Type B pancreatic cell (in vitro differentiated cells): ENCODE results near the gene ITPR3. TPM values are rescaled to one million over a fixed set of nuclear protein-coding genes. Genes with fewer than 3 reads are reported as not detected.
A peak's percentile ranks its signal among the peaks of the same experiment; 100 is the strongest.

Experiments
- DNase-seq: peaks from one replicate; pipeline ENCODE4 v3.0.0; 2021; ENCODE audit warnings: mixed read lengths; ENCODE audit not compliant: unreplicated experiment; ENCODE audit errors: extremely low spot score
- H3K27ac Mint-ChIP-seq: 2 replicates; pipeline ENCODE4 v1.8.0; 2021; ENCODE audit warnings: mild to moderate bottlenecking, mixed read lengths
- H3K27me3 Mint-ChIP-seq: 2 replicates; pipeline ENCODE4 v1.8.0; 2021; ENCODE audit warnings: mixed read lengths
- H3K36me3 Mint-ChIP-seq: 2 replicates; pipeline ENCODE4 v1.8.0; 2021; ENCODE audit warnings: mixed read lengths
- H3K4me1 Mint-ChIP-seq: one replicate; pipeline ENCODE4 v1.8.0; 2021; ENCODE audit warnings: mixed read lengths; ENCODE audit not compliant: unreplicated experiment
- H3K4me3 Mint-ChIP-seq: 2 replicates; pipeline ENCODE4 v1.8.0; 2021; ENCODE audit warnings: mild to moderate bottlenecking, mixed read lengths
- H3K9me3 Mint-ChIP-seq: 2 replicates; pipeline ENCODE4 v1.8.0; 2021; ENCODE audit warnings: mixed read lengths
- CTCF ChIP-seq: fragments of 200-600 bp; sonication (generic); conservative IDR thresholded peaks from 2 replicates; pipeline ENCODE4 v1.5.0; 2021; ENCODE audit warnings: antibody characterized with exemption, mild to moderate bottlenecking
- total RNA-seq: library from RNA; stranded (reverse); gene quantifications from 2 replicates; pipeline ENCODE4 v1.2.1, GENCODE V29; 2021; ENCODE audit warnings: low replicate concordance

ITPR3 gene
- total RNA-seq, 1 donor from 2014 or later = 24.6 TPM

- Mint-ChIP-seq H3K9me3 (no peaks in the 10 kb centered on the region), H3K36me3 (peaks cover 9% of the 10 kb centered on the region), H3K27me3 (no peaks in the 10 kb centered on the region), H3K4me3 (no peak overlapping the region), H3K4me1 (peaks cover 4% of the 10 kb centered on the region), H3K27ac (peak overlapping the region; percentile 62)
- no peak for TF ChIP-seq CTCF
- no peak for DNase-seq
Measured at GRCh38 chr6:33670971-33671743, 50.0 kb downstream of the ITPR3 start.

- Mint-ChIP-seq H3K27ac (peak overlapping the region; percentile 62), H3K27me3 (no peaks in the 10 kb centered on the region), H3K36me3 (peaks cover 9% of the 10 kb centered on the region), H3K9me3 (no peaks in the 10 kb centered on the region), H3K4me1 (peaks cover 4% of the 10 kb centered on the region), H3K4me3 (no peak overlapping the region)
- no peak for TF ChIP-seq CTCF
- DNase-seq = no peak
Measured at GRCh38 chr6:33671744-33672072, 50.6 kb downstream of the ITPR3 start.

GRCh38 chr6:33672808-33673207 is 51.7 kb downstream of the ITPR3 start:
- H3K4me3 Mint-ChIP-seq = no peak overlapping the region
- no peak overlapping the region for H3K27ac Mint-ChIP-seq
- peak; percentile 63 for TF ChIP-seq CTCF
- H3K9me3 Mint-ChIP-seq = no peaks in the 10 kb centered on the region
- peaks cover 9% of the 10 kb centered on the region for H3K36me3 Mint-ChIP-seq
- no peak for DNase-seq
- no peaks in the 10 kb centered on the region for H3K27me3 Mint-ChIP-seq
- peaks cover 6% of the 10 kb centered on the region for H3K4me1 Mint-ChIP-seq

GRCh38 chr6:33673851-33674250 is 52.7 kb downstream of the ITPR3 start:
- no peak for DNase-seq
- no peak for TF ChIP-seq CTCF
- Mint-ChIP-seq H3K9me3 (no peaks in the 10 kb centered on the region), H3K4me3 (no peak overlapping the region), H3K4me1 (peaks cover 9% of the 10 kb centered on the region), H3K27me3 (no peaks in the 10 kb centered on the region), H3K27ac (peak overlapping the region; percentile 46), H3K36me3 (peaks cover 6% of the 10 kb centered on the region)

- H3K4me3 Mint-ChIP-seq = no peak overlapping the region
- no peaks in the 10 kb centered on the region for H3K9me3 Mint-ChIP-seq
- H3K36me3 Mint-ChIP-seq = peaks cover 4% of the 10 kb centered on the region
- no peak for TF ChIP-seq CTCF
- no peak for DNase-seq
- peaks cover 9% of the 10 kb centered on the region for H3K4me1 Mint-ChIP-seq
- H3K27me3 Mint-ChIP-seq = no peaks in the 10 kb centered on the region
- H3K27ac Mint-ChIP-seq = no peak overlapping the region
Measured at GRCh38 chr6:33675968-33676367, 54.8 kb downstream of the ITPR3 start.
